ELF-1 (cell line): Measurements from ENCODE around the gene SMURF1.
"Not testable (repeated sequence)": the region's sequence is repeated elsewhere in the genome, so short reads cannot be mapped to it uniquely, and the experiment has no call there.

Source experiments
- DNase-seq: peaks from one replicate; pipeline ENCODE4 v3.0.0-alpha.2; 2016; ENCODE audit warnings: low read depth, low spot score

The SMURF1 gene

DNA sequence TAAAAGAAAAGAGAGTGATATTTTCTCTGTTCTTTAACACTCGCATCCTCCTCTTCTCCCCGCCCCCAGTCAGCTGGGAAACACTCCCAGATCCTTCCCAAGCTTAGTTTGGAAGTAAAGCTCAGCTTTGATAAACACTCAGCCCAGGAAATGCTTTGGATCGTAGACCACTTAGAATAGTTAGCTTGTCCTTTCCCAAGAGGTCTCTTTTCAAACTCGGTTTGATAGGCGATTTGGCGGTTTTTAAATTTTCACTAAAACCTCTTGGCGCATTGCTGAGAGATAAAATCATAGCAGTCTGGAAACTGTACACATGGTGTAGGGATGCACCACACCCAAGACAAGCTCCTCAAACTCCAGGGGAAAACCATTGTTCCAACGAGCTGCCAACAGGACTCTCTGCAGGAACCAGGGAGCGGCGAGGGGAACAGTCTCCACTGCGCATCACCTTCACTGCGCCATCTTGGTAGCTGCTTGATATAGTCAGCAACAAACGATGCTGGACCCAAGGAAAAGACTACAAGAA lies 22.3 kb downstream of the SMURF1 start:
- DNase-seq: no peak

- no peak for DNase-seq
Measured at GRCh38 chr7:99120916-99121315, 23.0 kb downstream of the SMURF1 start.

DNA sequence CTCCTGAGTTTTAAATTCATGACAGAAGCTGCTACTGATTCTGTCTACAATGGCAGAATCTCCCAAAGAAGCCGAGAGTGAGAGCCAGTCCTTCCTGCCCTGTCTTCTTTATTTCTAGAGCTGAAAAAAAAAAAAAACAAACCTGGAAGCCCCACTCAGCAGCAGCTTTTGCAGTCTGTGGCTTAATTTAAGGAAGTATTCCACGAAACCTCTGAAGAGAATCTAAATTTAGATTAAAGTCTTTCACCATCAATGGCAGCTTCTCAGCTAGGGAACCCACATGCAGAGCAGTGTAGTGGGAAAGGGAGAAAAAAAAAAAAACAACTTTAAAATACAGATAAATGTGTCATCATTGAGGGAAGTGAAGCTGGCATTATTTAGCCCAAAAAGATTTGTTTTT lies 23.4 kb downstream of the SMURF1 start:
- no peak for DNase-seq

GRCh38 chr7:99118077-99118476 lies 25.8 kb downstream of the SMURF1 start:
- DNase-seq: no peak

- no peak for DNase-seq
Measured at GRCh38 chr7:99116144-99116543, 27.8 kb downstream of the SMURF1 start.

DNA sequence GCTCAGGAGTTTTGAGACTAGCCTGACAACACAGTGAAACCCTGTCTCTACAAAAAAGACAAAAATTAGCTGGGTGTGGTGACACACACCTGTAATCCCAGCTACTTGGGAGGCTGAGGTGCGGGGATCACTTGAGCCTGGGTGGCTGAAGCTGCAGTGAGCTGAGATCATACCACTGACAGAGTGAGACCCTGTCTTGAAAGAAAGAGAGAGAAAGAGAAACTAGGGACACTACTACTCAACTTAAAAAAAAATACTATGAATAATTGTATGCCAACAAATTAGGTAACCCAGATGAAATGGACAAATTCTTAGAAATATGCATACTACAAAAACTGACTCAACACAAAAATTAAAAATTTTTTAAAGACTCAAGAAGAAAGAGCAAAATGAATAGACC lies 28.5 kb downstream of the SMURF1 start:
- DNase-seq: no peak

DNA sequence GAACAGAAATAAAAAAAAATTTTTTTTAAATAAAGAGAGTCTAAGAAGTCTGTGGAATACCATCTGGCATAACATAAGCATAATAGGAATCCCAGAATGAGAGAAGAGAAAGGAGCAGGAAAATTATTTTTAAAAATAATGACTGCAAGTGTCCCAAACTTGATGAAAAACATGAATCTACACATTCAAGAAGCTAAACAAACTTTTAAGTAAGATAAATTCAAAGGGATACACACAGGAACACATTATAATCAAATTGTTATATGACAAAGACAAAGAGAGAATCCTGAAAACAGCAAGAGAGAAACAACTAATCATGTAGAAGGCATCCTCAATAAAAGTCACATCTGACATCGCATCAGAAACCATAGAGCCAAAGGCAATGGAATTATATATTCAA lies 30.9 kb downstream of the SMURF1 start:
- DNase-seq: no peak

DNA sequence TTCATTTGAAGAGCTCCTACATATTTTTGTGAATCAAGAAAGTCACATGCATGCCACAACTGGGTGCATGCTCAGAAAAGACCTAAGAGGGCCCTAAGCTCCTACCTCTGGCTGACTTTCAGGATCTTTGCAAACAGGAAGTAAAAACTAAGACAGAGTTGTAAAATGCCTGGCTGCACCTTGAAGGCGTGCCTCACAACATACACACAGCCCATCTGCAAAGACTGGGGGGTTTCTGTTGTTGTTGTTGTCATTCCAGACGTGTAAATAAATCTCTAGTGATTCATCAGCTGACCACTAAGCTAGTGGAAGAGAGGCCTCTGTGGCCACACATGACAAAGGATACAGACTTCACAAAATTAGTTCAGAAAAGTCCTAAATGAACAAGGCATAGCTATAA lies 31.8 kb downstream of the SMURF1 start:
- peak; percentile 45 for DNase-seq

GRCh38 chr7:99111591-99111990 lies 32.3 kb downstream of the SMURF1 start:
- no peak for DNase-seq

- DNase-seq: no peak
Measured at GRCh38 chr7:99109108-99110051, 34.5 kb downstream of the SMURF1 start.

- no peak for DNase-seq
Measured at GRCh38 chr7:99108613-99109012, 35.3 kb downstream of the SMURF1 start.

DNA sequence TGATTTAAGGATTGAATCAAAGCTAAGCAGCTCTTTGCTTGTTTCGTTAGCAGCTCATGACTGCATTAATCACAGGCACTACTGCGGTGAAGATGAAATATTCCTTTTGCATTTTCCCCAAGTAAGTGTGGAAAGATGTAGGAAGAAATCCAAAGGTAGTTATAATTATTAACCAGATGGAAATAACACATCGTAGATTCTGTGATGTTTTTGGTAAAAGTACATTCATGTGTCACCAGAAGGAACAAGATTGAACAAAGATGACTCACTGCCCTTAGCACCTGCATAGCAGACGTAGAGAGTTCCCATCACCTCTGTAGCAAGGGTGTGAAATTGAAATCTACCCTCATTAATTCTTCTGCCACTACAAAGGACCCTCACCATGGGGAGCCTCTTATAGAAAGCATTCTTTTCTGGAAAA lies 37.1 kb downstream of the SMURF1 start:
- no peak for DNase-seq

DNA sequence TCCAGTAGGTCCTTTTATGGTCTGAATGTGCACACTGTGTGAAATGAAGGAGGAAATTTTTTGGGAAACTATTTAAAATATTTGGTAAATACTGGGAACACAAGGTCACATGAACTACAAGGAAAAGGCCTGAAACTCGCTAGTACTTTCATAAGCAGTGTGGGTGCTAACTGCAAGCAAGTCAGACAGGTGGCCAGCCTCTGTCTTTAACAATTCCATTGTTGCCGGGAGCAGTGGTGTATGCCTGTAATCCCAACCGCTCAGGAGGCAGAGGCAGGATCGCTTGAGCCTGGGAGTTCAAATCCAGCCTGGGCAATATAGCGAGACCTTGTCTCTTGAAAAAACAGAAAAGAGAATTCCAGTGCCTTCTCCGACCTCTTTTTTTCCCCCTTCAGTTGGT lies 37.5 kb downstream of the SMURF1 start:
- no peak for DNase-seq

DNA sequence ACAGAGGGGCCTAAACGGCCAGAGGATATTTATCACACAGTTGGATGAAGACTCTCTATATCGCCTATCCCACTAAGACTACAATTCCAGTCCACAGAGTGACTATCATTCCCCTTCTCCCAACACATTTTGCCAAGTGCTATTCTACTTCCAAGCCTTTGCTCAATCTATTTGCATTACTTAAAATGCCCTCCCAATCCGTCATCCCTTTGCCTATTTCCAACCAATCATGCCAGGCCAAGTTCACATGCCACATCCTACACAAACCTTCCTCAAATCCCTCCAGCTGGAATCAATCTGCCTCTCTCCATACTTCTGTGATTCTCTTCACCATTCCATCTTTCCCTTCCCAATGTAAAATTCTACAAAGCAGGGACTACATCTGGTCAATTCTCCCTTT lies 38.2 kb downstream of the SMURF1 start:
- DNase-seq: no peak

GRCh38 chr7:99104631-99105030 lies 39.3 kb downstream of the SMURF1 start:
- no peak for DNase-seq

GRCh38 chr7:99103836-99104235 lies 40.1 kb downstream of the SMURF1 start:
- DNase-seq: not testable (repeated sequence)

DNA sequence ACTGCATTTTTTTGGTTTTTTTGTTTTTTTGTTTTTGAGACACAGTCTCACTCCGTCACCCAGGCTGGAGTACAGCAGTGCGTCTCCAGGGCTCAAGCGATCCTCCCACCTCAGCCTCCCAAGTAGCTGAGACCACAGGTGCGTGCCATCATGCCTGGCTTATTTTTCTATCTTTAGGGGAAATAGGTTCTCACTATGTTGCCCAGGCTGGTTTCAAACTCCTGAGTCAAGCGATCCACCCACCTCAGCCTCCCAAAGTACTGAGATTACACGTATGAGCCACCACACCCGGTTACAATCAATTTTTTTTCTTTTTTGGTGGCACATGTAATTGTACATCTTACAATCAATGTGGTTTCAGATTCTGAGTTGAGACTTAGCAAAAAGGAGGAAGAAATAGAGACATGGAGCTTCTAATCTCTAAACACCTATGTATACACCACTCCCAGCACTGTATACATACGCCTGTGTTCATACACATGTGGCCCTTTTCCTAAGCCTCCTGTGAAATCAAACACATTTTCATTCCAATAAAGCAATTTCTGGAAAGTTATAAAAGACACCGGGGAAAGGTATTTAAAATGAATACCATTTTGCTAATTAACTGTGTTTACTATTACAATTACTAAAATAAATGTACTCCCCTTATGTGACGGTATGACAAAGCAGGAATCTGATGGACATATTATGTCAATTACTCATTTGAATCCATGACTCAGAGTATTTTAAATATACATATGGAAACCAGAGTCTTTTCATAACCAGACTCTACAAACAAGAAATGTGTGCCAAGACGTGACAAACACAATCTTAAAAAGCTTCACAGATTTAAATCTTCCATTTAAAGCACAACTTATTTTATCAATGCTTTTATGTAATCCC lies 40.9 kb downstream of the SMURF1 start:
- DNase-seq: no peak

- no peak for DNase-seq
Measured at GRCh38 chr7:99102361-99102760, 41.5 kb downstream of the SMURF1 start.

DNA sequence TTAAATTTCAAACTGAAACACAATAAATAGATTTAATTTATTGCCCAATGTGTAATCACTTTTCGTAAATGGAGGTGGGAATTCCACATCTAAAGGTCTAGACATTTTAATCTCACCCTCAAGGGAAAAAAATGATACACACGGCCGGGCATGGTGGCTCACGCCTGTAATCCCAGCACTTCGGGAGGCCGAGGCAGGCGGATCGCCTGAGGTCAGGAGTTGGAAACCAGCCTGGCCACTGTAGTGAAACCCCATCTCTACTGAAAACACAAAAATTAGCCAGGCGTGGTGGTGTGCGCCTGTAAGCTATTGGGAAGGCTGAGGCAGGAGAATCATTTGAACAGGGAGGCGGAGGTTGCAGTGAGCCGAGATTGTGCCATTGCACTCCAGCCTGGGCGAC lies 42.4 kb downstream of the SMURF1 start:
- DNase-seq: not testable (repeated sequence)

GRCh38 chr7:99099499-99100077 lies 44.3 kb downstream of the SMURF1 start:
- peak; percentile 21 for DNase-seq

- peak; percentile 78 for DNase-seq
Measured at GRCh38 chr7:99098824-99099498, 44.9 kb downstream of the SMURF1 start.
